Caco-2 (cell line): ENCODE results near the gene SCTR. TPM values are rescaled to one million over a fixed set of nuclear protein-coding genes. Genes with fewer than 3 reads are reported as not detected.

Experiments used
- BruUV-seq: library from RNA; stranded (reverse); fragments of 400-500 nt; replicated peaks from 2 replicates; lab custom pipeline; 2021; lab: Mats Ljungman, UMichigan
- CTCF ChIA-PET: fragments of 300-600 bp; sonication (Branson Sonifier 250); formaldehyde crosslinking; loops from one replicate; lab custom pipeline; 2022; ENCODE audit warnings: antibody characterized with exemption; lab: Charles Lee
- POLR2A ChIA-PET: fragments of 300-600 bp; sonication (Branson Sonifier 250); formaldehyde crosslinking; loops from one replicate; lab custom pipeline; 2022; ENCODE audit warnings: antibody characterized with exemption; lab: Charles Lee
- DNase-seq, 2 experiments: peaks; one replicate each; pipeline versions ENCODE4 v3.0.0 to v3.0.0-alpha.2; 2020 to 2022
- H3K27me3 ChIP-seq: replicated peaks from 2 replicates; pipeline ENCODE4 v1.6.0; 2011; ENCODE audit warnings: low read length; ENCODE audit not compliant: control insufficient read depth, insufficient read depth
- H3K36me3 ChIP-seq: 2 replicates; pipeline ENCODE4 v1.5.1; 2011; ENCODE audit warnings: low read length; ENCODE audit not compliant: control insufficient read depth, insufficient read depth
- H3K4me1 ChIP-seq: fragments of 250-450 bp; sonication (Bioruptor Pico); 2 replicates; pipeline ENCODE4 v1.5.1; 2020; ENCODE audit warnings: mild to moderate bottlenecking
- H3K4me3 ChIP-seq: 2 replicates; pipeline ENCODE4 v1.5.1; 2011; ENCODE audit warnings: low read depth, mild to moderate bottlenecking, control low read depth, low read length
- H3K9me3 ChIP-seq: fragments of 250-450 bp; sonication (Bioruptor Pico); 2 replicates; pipeline ENCODE4 v1.5.1; 2020; ENCODE audit warnings: mild to moderate bottlenecking, moderate library complexity
- H3K27ac Mint-ChIP-seq: one replicate; pipeline ENCODE4 v1.8.0; 2022; ENCODE audit warnings: mixed read lengths; ENCODE audit not compliant: unreplicated experiment
- H3K27me3 Mint-ChIP-seq: one replicate; pipeline ENCODE4 v1.8.0; 2022; ENCODE audit warnings: mixed read lengths; ENCODE audit not compliant: insufficient read depth, unreplicated experiment
- H3K36me3 Mint-ChIP-seq: one replicate; pipeline ENCODE4 v1.8.0; 2022; ENCODE audit warnings: mild to moderate bottlenecking, mixed read lengths; ENCODE audit not compliant: insufficient read depth, unreplicated experiment
- H3K4me1 Mint-ChIP-seq: one replicate; pipeline ENCODE4 v1.8.0; 2022; ENCODE audit warnings: low read depth, mixed read lengths; ENCODE audit not compliant: unreplicated experiment
- H3K4me3 Mint-ChIP-seq: one replicate; pipeline ENCODE4 v1.8.0; 2022; ENCODE audit warnings: mild to moderate bottlenecking, moderate library complexity, mixed read lengths; ENCODE audit not compliant: unreplicated experiment
- H3K9me3 Mint-ChIP-seq: one replicate; pipeline ENCODE4 v1.8.0; 2022; ENCODE audit warnings: mixed read lengths; ENCODE audit not compliant: unreplicated experiment
- CTCF ChIP-seq, 2 experiments: fragments of 200-600 bp in 1 of 2; IDR thresholded peaks; 1 replicate in 1 of 2; 2 replicates in 1 of 2; pipeline versions ENCODE4 v1.5.1 to v1.8.0; 2011 to 2022; ENCODE audit warnings: antibody characterized with exemption in 1 of 2, control low read depth in 1 of 2, inconsistent platforms in 1 of 2, low read depth in 1 of 2, low read length in 1 of 2, mild to moderate bottlenecking in 1 of 2, moderate library complexity in 1 of 2; ENCODE audit not compliant: insufficient read depth in 1 of 2, severe bottlenecking in 1 of 2, unreplicated experiment in 1 of 2
- intact Hi-C: fragments of 100-400 bp; cut with micrococcal nuclease; formaldehyde crosslinking; loops from one replicate; pipeline ENCODE4 v1.10.0; 2022; ENCODE audit not compliant: unreplicated experiment
- total RNA-seq: library from RNA; stranded (reverse); gene quantifications from 2 replicates; pipeline ENCODE4 v1.2.3, GENCODE V29; 2022

The SCTR gene
- total RNA-seq, 1 experiment from 2014 or later: not detected

GRCh38 chr2:119523383-119523951, 816 bp downstream of the SCTR start:
- no TSS peak for BruUV-seq
- H3K27me3 Mint-ChIP-seq: no peaks in the 10 kb centered on the region
- no peaks in the 10 kb centered on the region for H3K9me3 Mint-ChIP-seq
- intact Hi-C loops: no loop called here
- H3K4me3 Mint-ChIP-seq: no peak overlapping the region
- no peak for DNase-seq
- Histone ChIP-seq H3K36me3 (no peaks in the 10 kb centered on the region), H3K4me3 (no peak overlapping the region), H3K4me1 (peaks cover 18% of the 10 kb centered on the region), H3K27me3 (no peaks in the 10 kb centered on the region), H3K9me3 (no peaks in the 10 kb centered on the region)
- TF ChIP-seq CTCF (IDR thresholded peaks at IDR 0.05; ENCODE audit: insufficient read depth in 1 of 2, low read depth in 1 of 2, low read length in 1 of 2, severe bottlenecking in 1 of 2, unreplicated experiment in 1 of 2): no peak
- ChIA-PET CTCF (no interaction called here), POLR2A (no interaction called here)
- H3K4me1 Mint-ChIP-seq: peaks cover 14% of the 10 kb centered on the region
- H3K36me3 Mint-ChIP-seq: no peaks in the 10 kb centered on the region
- no peak overlapping the region for H3K27ac Mint-ChIP-seq

GRCh38 chr2:119522671-119523070, 1.6 kb downstream of the SCTR start:
- Mint-ChIP-seq H3K27me3 (no peaks in the 10 kb centered on the region), H3K4me3 (no peak overlapping the region), H3K27ac (no peak overlapping the region), H3K36me3 (no peaks in the 10 kb centered on the region), H3K9me3 (no peaks in the 10 kb centered on the region), H3K4me1 (peaks cover 6% of the 10 kb centered on the region)
- H3K4me1 ChIP-seq: peaks cover 10% of the 10 kb centered on the region
- BruUV-seq: no TSS peak
- DNase-seq: no peak
- CTCF ChIA-PET: no interaction called here
- no peaks in the 10 kb centered on the region for H3K27me3 ChIP-seq
- TF ChIP-seq CTCF (IDR thresholded peaks at IDR 0.05; ENCODE audit: insufficient read depth in 1 of 2, low read depth in 1 of 2, low read length in 1 of 2, severe bottlenecking in 1 of 2, unreplicated experiment in 1 of 2): no peak
- POLR2A ChIA-PET: no interaction called here
- no peak overlapping the region for H3K4me3 ChIP-seq
- no peaks in the 10 kb centered on the region for H3K36me3 ChIP-seq
- intact Hi-C loops: no loop called here
- H3K9me3 ChIP-seq: no peaks in the 10 kb centered on the region

- no peaks in the 10 kb centered on the region for H3K9me3 Mint-ChIP-seq
- H3K27me3 ChIP-seq: no peaks in the 10 kb centered on the region
Observed at GRCh38 chr2:119521433-119522050, 2.7 kb downstream of the SCTR start.

More at GRCh38 chr2:119521433-119522050, 2.7 kb downstream of the SCTR start:
- DNase-seq: no peak
- H3K27me3 Mint-ChIP-seq: no peaks in the 10 kb centered on the region
- H3K4me1 ChIP-seq: no peaks in the 10 kb centered on the region
- no peaks in the 10 kb centered on the region for H3K36me3 ChIP-seq
- no peaks in the 10 kb centered on the region for H3K36me3 Mint-ChIP-seq
- no peak overlapping the region for H3K4me3 Mint-ChIP-seq
- intact Hi-C loops: no loop called here
- H3K4me3 ChIP-seq: no peak overlapping the region
- TF ChIP-seq CTCF (IDR thresholded peaks at IDR 0.05; ENCODE audit: insufficient read depth in 1 of 2, low read depth in 1 of 2, low read length in 1 of 2, severe bottlenecking in 1 of 2, unreplicated experiment in 1 of 2): no peak
- H3K9me3 ChIP-seq: no peaks in the 10 kb centered on the region
- ChIA-PET POLR2A (no interaction called here), CTCF (no interaction called here)
- no peaks in the 10 kb centered on the region for H3K4me1 Mint-ChIP-seq
- BruUV-seq: no TSS peak
- H3K27ac Mint-ChIP-seq: no peak overlapping the region
